ENCODE data around the gene EEPD1.

EEPD1 gene

GRCh38 chr7:36295090-36295489 is 142.0 kb downstream of the EEPD1 start:
- DNase-seq (ENCODE audit: insufficient read length, low spot score) (no peak), FAIRE-seq (no peak)

GRCh38 chr7:36296284-36296683 is 143.2 kb downstream of the EEPD1 start:
- no peak for DNase-seq (ENCODE audit: insufficient read length, low spot score)
- FAIRE-seq = no peak

- no peak for FAIRE-seq
These were observed 144.4 kb downstream of the EEPD1 start for GRCh38 chr7:36297364-36298009.

GRCh38 chr7:36298106-36298505 is 145.1 kb downstream of the EEPD1 start:
- no peak for DNase-seq (ENCODE audit: insufficient read length, low spot score)
- no peak for FAIRE-seq

More at GRCh38 chr7:36297364-36298009, 144.4 kb downstream of the EEPD1 start:
- DNase-seq (ENCODE audit: insufficient read length, low spot score) = no peak

- DNase-seq (ENCODE audit: insufficient read length, low spot score) = no peak
- no peak for FAIRE-seq
These were observed 146.2 kb downstream of the EEPD1 start for GRCh38 chr7:36299223-36299774.

GRCh38 chr7:36299823-36300341 is 146.8 kb downstream of the EEPD1 start:
- DNase-seq (ENCODE audit: insufficient read length, low spot score) (no peak), FAIRE-seq (no peak)

GRCh38 chr7:36300696-36301350 is 147.8 kb downstream of the EEPD1 start:
- FAIRE-seq (no peak), DNase-seq (ENCODE audit: insufficient read length, low spot score) (no peak)

GRCh38 chr7:36301914-36302771 is 149.1 kb downstream of the EEPD1 start:
- DNase-seq (ENCODE audit: insufficient read length, low spot score) (no peak), FAIRE-seq (no peak)

- DNase-seq (ENCODE audit: insufficient read length, low spot score) (no peak), FAIRE-seq (no peak)
These were observed 150.4 kb downstream of the EEPD1 start for GRCh38 chr7:36303202-36304098.

GRCh38 chr7:36304099-36304425 is 151.0 kb downstream of the EEPD1 start:
- FAIRE-seq (no peak), DNase-seq (ENCODE audit: insufficient read length, low spot score) (no peak)

- FAIRE-seq = no peak
- no peak for DNase-seq (ENCODE audit: insufficient read length, low spot score)
These were observed 152.2 kb downstream of the EEPD1 start for GRCh38 chr7:36305226-36305625.

GRCh38 chr7:36305648-36306047 is 152.6 kb downstream of the EEPD1 start:
- no peak for DNase-seq (ENCODE audit: insufficient read length, low spot score)
- no peak for FAIRE-seq

- no peak for FAIRE-seq
- DNase-seq (ENCODE audit: insufficient read length, low spot score) = no peak
These were observed 153.2 kb downstream of the EEPD1 start for GRCh38 chr7:36306222-36306621.

GRCh38 chr7:36306722-36307121 is 153.7 kb downstream of the EEPD1 start:
- FAIRE-seq = no peak
- DNase-seq (ENCODE audit: insufficient read length, low spot score) = no peak

- FAIRE-seq (no peak), DNase-seq (ENCODE audit: insufficient read length, low spot score) (no peak)
These were observed 155.0 kb downstream of the EEPD1 start for GRCh38 chr7:36308031-36308430.

GRCh38 chr7:36309301-36309700 is 156.2 kb downstream of the EEPD1 start:
- FAIRE-seq = no peak
- DNase-seq (ENCODE audit: insufficient read length, low spot score) = no peak

GRCh38 chr7:36309716-36310115 is 156.7 kb downstream of the EEPD1 start:
- no peak for FAIRE-seq
- DNase-seq (ENCODE audit: insufficient read length, low spot score) = no peak

- no peak for FAIRE-seq
- no peak for DNase-seq (ENCODE audit: insufficient read length, low spot score)
These were observed 157.8 kb downstream of the EEPD1 start for GRCh38 chr7:36310897-36311296.

- DNase-seq (ENCODE audit: insufficient read length, low spot score) (no peak), FAIRE-seq (no peak)
These were observed 158.5 kb downstream of the EEPD1 start for GRCh38 chr7:36311539-36311938.

Measured in GM19239 (cell line).